ENCODE results near the gene MSI2.

MSI2 gene

GRCh38 chr17:57284984-57285646 lies 28.8 kb downstream of the MSI2 start:
- TF ChIP-seq FOXM1 (IDR thresholded peaks at IDR 0.05; ENCODE audit: borderline replicate concordance, low read depth): no peak
- no peak for TF ChIP-seq YY1 (IDR thresholded peaks at IDR 0.05; ENCODE audit: low read depth)
- TF ChIP-seq, protein P1, sequence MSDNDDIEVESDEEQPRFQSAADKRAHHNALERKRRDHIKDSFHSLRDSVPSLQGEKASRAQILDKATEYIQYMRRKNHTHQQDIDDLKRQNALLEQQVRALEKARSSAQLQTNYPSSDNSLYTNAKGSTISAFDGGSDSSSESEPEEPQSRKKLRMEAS (IDR thresholded peaks at IDR 0.05): no peak
- TF ChIP-seq ZBTB7A (IDR thresholded peaks at IDR 0.05; ENCODE audit: low read depth): no peak
- no peak for TF ChIP-seq CREB1 (IDR thresholded peaks at IDR 0.05; ENCODE audit: low read depth)
- TF ChIP-seq TAF1 (IDR thresholded peaks at IDR 0.05; ENCODE audit: low read depth): no peak
- no peak for TF ChIP-seq EGR1 (IDR thresholded peaks at IDR 0.05)
- no peak for TF ChIP-seq TCF12 (IDR thresholded peaks at IDR 0.05; ENCODE audit: low read depth)
- no peak for TF ChIP-seq NFIC (IDR thresholded peaks at IDR 0.05)
- TF ChIP-seq TEAD4 (IDR thresholded peaks at IDR 0.05): no peak
- TF ChIP-seq EP300 (IDR thresholded peaks at IDR 0.05; ENCODE audit: borderline replicate concordance): no peak
- TF ChIP-seq, protein P2, sequence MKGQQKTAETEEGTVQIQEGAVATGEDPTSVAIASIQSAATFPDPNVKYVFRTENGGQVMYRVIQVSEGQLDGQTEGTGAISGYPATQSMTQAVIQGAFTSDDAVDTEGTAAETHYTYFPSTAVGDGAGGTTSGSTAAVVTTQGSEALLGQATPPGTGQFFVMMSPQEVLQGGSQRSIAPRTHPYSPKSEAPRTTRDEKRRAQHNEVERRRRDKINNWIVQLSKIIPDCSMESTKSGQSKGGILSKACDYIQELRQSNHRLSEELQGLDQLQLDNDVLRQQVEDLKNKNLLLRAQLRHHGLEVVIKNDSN (IDR thresholded peaks at IDR 0.05): no peak
- TF ChIP-seq CEBPB (IDR thresholded peaks at IDR 0.05): no peak
- TF ChIP-seq, protein P3, sequence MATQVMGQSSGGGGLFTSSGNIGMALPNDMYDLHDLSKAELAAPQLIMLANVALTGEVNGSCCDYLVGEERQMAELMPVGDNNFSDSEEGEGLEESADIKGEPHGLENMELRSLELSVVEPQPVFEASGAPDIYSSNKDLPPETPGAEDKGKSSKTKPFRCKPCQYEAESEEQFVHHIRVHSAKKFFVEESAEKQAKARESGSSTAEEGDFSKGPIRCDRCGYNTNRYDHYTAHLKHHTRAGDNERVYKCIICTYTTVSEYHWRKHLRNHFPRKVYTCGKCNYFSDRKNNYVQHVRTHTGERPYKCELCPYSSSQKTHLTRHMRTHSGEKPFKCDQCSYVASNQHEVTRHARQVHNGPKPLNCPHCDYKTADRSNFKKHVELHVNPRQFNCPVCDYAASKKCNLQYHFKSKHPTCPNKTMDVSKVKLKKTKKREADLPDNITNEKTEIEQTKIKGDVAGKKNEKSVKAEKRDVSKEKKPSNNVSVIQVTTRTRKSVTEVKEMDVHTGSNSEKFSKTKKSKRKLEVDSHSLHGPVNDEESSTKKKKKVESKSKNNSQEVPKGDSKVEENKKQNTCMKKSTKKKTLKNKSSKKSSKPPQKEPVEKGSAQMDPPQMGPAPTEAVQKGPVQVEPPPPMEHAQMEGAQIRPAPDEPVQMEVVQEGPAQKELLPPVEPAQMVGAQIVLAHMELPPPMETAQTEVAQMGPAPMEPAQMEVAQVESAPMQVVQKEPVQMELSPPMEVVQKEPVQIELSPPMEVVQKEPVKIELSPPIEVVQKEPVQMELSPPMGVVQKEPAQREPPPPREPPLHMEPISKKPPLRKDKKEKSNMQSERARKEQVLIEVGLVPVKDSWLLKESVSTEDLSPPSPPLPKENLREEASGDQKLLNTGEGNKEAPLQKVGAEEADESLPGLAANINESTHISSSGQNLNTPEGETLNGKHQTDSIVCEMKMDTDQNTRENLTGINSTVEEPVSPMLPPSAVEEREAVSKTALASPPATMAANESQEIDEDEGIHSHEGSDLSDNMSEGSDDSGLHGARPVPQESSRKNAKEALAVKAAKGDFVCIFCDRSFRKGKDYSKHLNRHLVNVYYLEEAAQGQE (IDR thresholded peaks at IDR 0.05; ENCODE audit: low read depth): no peak

DNA sequence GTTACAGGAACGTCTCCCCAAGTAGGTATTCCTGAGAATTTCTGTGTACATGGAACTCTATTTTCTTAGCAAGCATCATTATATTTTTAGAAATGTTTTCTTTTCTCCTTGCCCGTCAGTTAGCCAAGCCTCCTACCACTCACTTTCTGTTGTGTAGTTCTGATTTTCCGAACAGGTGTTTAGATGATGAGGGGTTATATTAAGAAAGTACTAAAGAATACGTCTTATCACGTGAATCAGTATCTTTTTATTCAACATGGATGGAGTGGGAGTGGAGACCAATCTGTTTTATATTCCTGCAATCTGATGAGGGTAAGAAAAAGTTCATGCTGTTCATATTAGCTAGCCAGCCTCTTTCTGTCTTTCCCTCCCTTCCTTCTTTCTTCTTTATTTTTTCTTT lies 29.4 kb downstream of the MSI2 start:
- TF ChIP-seq, protein P3 (IDR thresholded peaks at IDR 0.05; ENCODE audit: low read depth): no peak
- no peak for TF ChIP-seq NFIC (IDR thresholded peaks at IDR 0.05)
- TF ChIP-seq CEBPB (IDR thresholded peaks at IDR 0.05): no peak
- no peak for TF ChIP-seq TEAD4 (IDR thresholded peaks at IDR 0.05)
- TF ChIP-seq, protein P1 (IDR thresholded peaks at IDR 0.05): no peak
- no peak for TF ChIP-seq ZBTB7A (IDR thresholded peaks at IDR 0.05; ENCODE audit: low read depth)
- no peak for TF ChIP-seq EP300 (IDR thresholded peaks at IDR 0.05; ENCODE audit: borderline replicate concordance)
- TF ChIP-seq FOXM1 (IDR thresholded peaks at IDR 0.05; ENCODE audit: borderline replicate concordance, low read depth): no peak
- TF ChIP-seq RAD21 (IDR thresholded peaks at IDR 0.05; ENCODE audit: low read depth): no peak
- TF ChIP-seq TCF12 (IDR thresholded peaks at IDR 0.05; ENCODE audit: low read depth): no peak
- no peak for TF ChIP-seq TAF1 (IDR thresholded peaks at IDR 0.05; ENCODE audit: low read depth)
- no peak for TF ChIP-seq YY1 (IDR thresholded peaks at IDR 0.05; ENCODE audit: low read depth)
- TF ChIP-seq, protein P2 (IDR thresholded peaks at IDR 0.05): no peak
- no peak for TF ChIP-seq EGR1 (IDR thresholded peaks at IDR 0.05)
- no peak for TF ChIP-seq CREB1 (IDR thresholded peaks at IDR 0.05; ENCODE audit: low read depth)

DNA sequence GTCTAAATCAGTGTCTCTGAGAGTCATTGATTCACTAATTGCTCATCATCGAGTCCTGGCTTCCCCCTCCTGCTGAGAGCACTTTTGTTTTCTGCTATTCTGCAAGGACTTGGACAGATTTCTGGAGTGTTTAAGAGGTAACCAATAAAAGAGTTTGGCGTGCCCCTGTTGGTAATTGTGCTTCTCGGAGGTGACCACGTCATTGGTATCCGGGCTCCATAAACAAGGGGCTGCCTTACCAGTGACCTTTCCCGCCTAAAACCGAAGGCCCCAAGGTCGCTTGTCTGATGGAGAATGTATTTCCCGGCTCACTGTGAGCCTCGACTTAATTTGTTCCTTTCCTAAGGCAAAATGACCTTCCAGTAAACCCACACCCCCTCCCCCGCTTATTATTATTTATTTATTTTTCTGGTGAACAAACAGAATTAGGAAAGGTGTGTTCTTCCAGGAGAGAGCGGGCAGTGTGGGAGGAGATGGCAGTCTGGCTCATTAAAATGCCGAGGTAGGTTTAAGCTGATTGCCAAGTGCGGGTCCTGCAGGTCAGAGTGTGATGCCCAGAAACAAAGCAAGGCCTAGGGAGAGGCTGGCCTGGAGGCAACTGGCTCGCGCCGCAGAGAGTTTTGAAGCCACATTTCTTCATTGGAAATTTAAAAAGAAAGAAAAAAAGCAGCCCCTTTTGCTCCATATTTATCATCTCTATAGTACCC lies 30.2 kb downstream of the MSI2 start:
- TF ChIP-seq NFIC (IDR thresholded peaks at IDR 0.05) (no peak), RAD21 (IDR thresholded peaks at IDR 0.05; ENCODE audit: low read depth) (no peak), EP300 (IDR thresholded peaks at IDR 0.05; ENCODE audit: borderline replicate concordance) (no peak)
- TF ChIP-seq, protein P3 (IDR thresholded peaks at IDR 0.05; ENCODE audit: low read depth): no peak

Data from Ishikawa (cell line).